HG02885 (cell line): ENCODE measurements around the gene MS4A5.
A peak's percentile ranks its signal among the peaks of the same experiment; 100 is the strongest.
"Not testable (repeated sequence)": the region's sequence is repeated elsewhere in the genome, so short reads cannot be mapped to it uniquely, and the experiment has no call there.

Experiments used
- ATAC-seq: cut with Tn5 transposase; IDR thresholded peaks from one replicate; pipeline ENCODE4 v1.9.1; 2021; ENCODE audit warnings: mild to moderate bottlenecking; ENCODE audit not compliant: unreplicated experiment, poor library complexity

MS4A5 gene

GRCh38 chr11:60429272-60429671, at the start of gene MS4A5:
MS4A5 (plus strand) TSS chr11:60429572; CDS start chr11:60429675, 103 bp downstream.
- no peak for ATAC-seq

- ATAC-seq = peak; percentile 90
Observed at GRCh38 chr11:60389279-60389910, 40.0 kb upstream of the MS4A5 start.

- no peak for ATAC-seq
Observed at GRCh38 chr11:60390419-60390818, 39.0 kb upstream of the MS4A5 start.

GRCh38 chr11:60392361-60392760, 37.0 kb upstream of the MS4A5 start:
- no peak for ATAC-seq

- no peak for ATAC-seq
Observed at GRCh38 chr11:60393016-60393415, 36.4 kb upstream of the MS4A5 start.

GRCh38 chr11:60394666-60395380, 34.5 kb upstream of the MS4A5 start:
- no peak for ATAC-seq

- ATAC-seq = peak; percentile 32
Observed at GRCh38 chr11:60396382-60396781, 33.0 kb upstream of the MS4A5 start, which contains the start of gene MS4A14. MS4A14 (plus strand) TSS chr11:60396459; CDS start chr11:60396579, 120 bp downstream.

- ATAC-seq = peak; percentile 86
Observed at GRCh38 chr11:60396799-60397198, 32.6 kb upstream of the MS4A5 start.

- ATAC-seq = no peak
Observed at GRCh38 chr11:60420015-60420414, 9.4 kb upstream of the MS4A5 start.

- no peak for ATAC-seq
Observed at GRCh38 chr11:60422609-60423008, 6.8 kb upstream of the MS4A5 start.

- ATAC-seq = no peak
Observed at GRCh38 chr11:60428517-60428916, 855 bp upstream of the MS4A5 start.

- no peak for ATAC-seq
Observed at GRCh38 chr11:60431251-60431650, 1.9 kb downstream of the MS4A5 start.

GRCh38 chr11:60433401-60433800, 4.0 kb downstream of the MS4A5 start:
- no peak for ATAC-seq

GRCh38 chr11:60447070-60447469, 17.7 kb downstream of the MS4A5 start:
- no peak for ATAC-seq

GRCh38 chr11:60447846-60448245, 18.5 kb downstream of the MS4A5 start:
- no peak for ATAC-seq

- not testable (repeated sequence) for ATAC-seq
Observed at GRCh38 chr11:60451185-60451584, 21.8 kb downstream of the MS4A5 start.

GRCh38 chr11:60454212-60454611, 24.8 kb downstream of the MS4A5 start:
- no peak for ATAC-seq

- peak; percentile 88 for ATAC-seq
Observed at GRCh38 chr11:60455531-60456042, 26.2 kb downstream of the MS4A5 start, which contains the start of gene MS4A1. MS4A1 (plus strand) TSS chr11:60455847; CDS start chr11:60462375, 6,528 bp downstream.

GRCh38 chr11:60457576-60457975, 28.2 kb downstream of the MS4A5 start:
- peak; percentile 46 for ATAC-seq

GRCh38 chr11:60459345-60459744, 30.0 kb downstream of the MS4A5 start:
- no peak for ATAC-seq

- ATAC-seq = no peak
Observed at GRCh38 chr11:60468829-60469228, 39.5 kb downstream of the MS4A5 start.
